Measurements from ENCODE around the gene MGARP.

DNA sequence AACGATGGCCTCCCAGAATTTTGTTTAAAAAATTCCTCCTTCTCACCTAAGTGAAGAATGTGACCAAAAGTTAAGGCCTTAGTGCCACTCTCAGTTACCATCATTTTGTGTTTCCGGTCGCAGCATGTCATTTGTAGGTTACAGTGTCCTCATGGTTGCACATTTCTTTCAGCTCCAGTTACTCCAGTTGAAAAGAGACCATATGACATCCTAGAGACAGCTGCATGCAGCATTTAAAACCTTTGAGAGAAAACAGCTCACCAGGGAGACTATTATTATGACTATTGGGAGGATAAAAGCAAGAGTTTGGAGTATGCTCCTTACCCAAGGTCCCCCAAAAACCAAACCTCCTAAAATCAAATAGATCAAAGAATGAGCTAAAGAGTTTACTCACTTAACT, 45.8 kb downstream of the MGARP start:
- TF ChIP-seq ZC3H11A (IDR thresholded peaks at IDR 0.05) (no peak), RFX5 (IDR thresholded peaks at IDR 0.05) (no peak), CHD2 (IDR thresholded peaks at IDR 0.05; ENCODE audit: low read length, partially characterized antibody) (no peak), POLR2A (IDR thresholded peaks at IDR 0.05; ENCODE audit: low read length) (no peak)
- TF ChIP-seq, protein P1, sequence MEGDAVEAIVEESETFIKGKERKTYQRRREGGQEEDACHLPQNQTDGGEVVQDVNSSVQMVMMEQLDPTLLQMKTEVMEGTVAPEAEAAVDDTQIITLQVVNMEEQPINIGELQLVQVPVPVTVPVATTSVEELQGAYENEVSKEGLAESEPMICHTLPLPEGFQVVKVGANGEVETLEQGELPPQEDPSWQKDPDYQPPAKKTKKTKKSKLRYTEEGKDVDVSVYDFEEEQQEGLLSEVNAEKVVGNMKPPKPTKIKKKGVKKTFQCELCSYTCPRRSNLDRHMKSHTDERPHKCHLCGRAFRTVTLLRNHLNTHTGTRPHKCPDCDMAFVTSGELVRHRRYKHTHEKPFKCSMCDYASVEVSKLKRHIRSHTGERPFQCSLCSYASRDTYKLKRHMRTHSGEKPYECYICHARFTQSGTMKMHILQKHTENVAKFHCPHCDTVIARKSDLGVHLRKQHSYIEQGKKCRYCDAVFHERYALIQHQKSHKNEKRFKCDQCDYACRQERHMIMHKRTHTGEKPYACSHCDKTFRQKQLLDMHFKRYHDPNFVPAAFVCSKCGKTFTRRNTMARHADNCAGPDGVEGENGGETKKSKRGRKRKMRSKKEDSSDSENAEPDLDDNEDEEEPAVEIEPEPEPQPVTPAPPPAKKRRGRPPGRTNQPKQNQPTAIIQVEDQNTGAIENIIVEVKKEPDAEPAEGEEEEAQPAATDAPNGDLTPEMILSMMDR (IDR thresholded peaks at IDR 0.05), result no peak
- TF ChIP-seq, protein P2, sequence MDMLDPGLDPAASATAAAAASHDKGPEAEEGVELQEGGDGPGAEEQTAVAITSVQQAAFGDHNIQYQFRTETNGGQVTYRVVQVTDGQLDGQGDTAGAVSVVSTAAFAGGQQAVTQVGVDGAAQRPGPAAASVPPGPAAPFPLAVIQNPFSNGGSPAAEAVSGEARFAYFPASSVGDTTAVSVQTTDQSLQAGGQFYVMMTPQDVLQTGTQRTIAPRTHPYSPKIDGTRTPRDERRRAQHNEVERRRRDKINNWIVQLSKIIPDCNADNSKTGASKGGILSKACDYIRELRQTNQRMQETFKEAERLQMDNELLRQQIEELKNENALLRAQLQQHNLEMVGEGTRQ (IDR thresholded peaks at IDR 0.05), result no peak

Measured in A549 (cell line).